GM23248 (cell line): ENCODE data around the gene PTRH2.

Experiments
- EZH2 ChIP-seq: fragments of 200-600 bp; sonication (generic); IDR thresholded peaks from 2 replicates; pipeline ENCODE4 v1.6.1; 2018; ENCODE audit warnings: antibody characterized with exemption, mild to moderate bottlenecking; ENCODE audit not compliant: insufficient read depth, poor library complexity, severe bottlenecking
- EZH2phosphoT487 ChIP-seq: fragments of 200-600 bp; sonication (generic); IDR thresholded peaks from 2 replicates; pipeline ENCODE4 v1.6.1; 2018; ENCODE audit warnings: antibody characterized with exemption, moderate library complexity, mild to moderate bottlenecking, low read depth; ENCODE audit not compliant: insufficient read depth

DNA sequence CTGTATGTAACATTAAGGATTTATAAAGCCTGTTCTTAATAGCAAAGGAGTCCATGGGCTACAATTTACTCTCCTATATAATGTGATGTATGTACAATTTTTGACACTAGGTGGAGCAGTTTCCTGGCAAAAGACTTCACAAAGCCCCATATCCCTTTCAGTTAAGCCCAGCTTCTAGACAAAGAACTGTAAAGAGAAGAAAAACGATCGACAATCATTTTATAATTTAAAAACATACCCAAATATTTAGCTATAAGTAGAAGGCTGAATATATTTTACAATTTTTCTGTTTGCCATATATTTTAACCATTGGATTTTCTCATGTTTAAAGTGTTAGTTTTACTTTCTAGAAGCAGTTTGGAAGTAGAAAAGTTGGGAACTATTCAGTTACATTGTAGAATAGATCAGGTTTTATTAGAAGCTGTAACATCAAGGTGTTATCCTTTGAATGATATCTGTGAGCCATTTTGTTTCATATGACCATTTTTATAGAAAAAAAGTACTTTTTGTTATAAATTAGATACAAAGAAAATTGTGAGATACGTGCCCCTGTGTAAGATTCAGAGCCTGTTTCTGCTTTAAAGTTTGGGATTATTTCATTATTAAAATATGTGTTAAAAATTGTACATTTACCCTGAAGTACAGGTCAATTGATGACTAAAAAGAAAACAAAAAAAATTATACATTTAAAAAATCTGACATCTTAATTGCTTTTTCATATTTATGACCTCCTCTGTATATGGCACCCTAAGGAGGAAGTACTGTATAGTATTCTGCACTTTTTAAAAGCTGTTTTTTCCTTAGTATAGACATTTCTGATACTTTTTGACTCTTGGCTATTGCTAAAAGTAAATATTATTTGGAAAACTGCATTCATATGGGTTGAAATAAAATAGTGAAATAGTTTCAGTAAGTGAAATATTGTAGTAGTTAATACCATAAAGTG, 46.6 kb upstream of the PTRH2 start:
- TF ChIP-seq EZH2 (no peak), EZH2phosphoT487 (no peak)
